HEK293 (cell line): ENCODE data around the gene DCST2.

Experiments
- HOXA7 ChIP-seq: sonication (generic); formaldehyde crosslinking; IDR thresholded peaks from 2 replicates; pipeline ENCODE4 v1.8.1; 2022; ENCODE audit warnings: missing genetic modification reagents, borderline replicate concordance
- ZBTB1 ChIP-seq: fragments of 450-650 bp; formaldehyde crosslinking; IDR thresholded peaks from 2 replicates; pipeline ENCODE4 v1.5.1; 2016; ENCODE audit warnings: missing biosample characterization, missing genetic modification characterization
- ZBTB21 ChIP-seq: fragments of 450-650 bp; formaldehyde crosslinking; IDR thresholded peaks from 2 replicates; pipeline ENCODE4 v1.5.1; 2017; ENCODE audit warnings: missing biosample characterization, missing genetic modification characterization
- ZNF549 ChIP-seq: fragments of 450-650 bp; IDR thresholded peaks from 2 replicates; pipeline ENCODE4 v1.5.1; 2018; ENCODE audit warnings: missing biosample characterization, missing genetic modification characterization, mild to moderate bottlenecking, inconsistent platforms, moderate library complexity
- ZNF670 ChIP-seq: fragments of 450-650 bp; formaldehyde crosslinking; IDR thresholded peaks from 2 replicates; pipeline ENCODE4 v1.5.1; 2016; ENCODE audit warnings: missing biosample characterization, missing genetic modification characterization, low read depth
- TF ChIP-seq, protein P1 (sequence below): fragments of 450-650 bp; formaldehyde crosslinking; IDR thresholded peaks from 2 replicates; pipeline ENCODE4 v1.5.1; 2016; ENCODE audit warnings: missing biosample characterization, missing genetic modification characterization
- TF ChIP-seq, protein P2 (sequence below): fragments of 450-650 bp; formaldehyde crosslinking; IDR thresholded peaks from 2 replicates; pipeline ENCODE4 v1.5.1; 2016; ENCODE audit warnings: missing biosample characterization, missing genetic modification characterization
- TF ChIP-seq, protein P3 (sequence below): fragments of 450-650 bp; formaldehyde crosslinking; IDR thresholded peaks from 2 replicates; pipeline ENCODE4 v1.5.1; 2016; ENCODE audit warnings: missing biosample characterization, missing genetic modification characterization
- TF ChIP-seq, protein P4 (sequence below): fragments of 450-650 bp; formaldehyde crosslinking; IDR thresholded peaks from 2 replicates; pipeline ENCODE4 v1.5.1; 2016; ENCODE audit warnings: missing biosample characterization, missing genetic modification characterization
- TF ChIP-seq, protein P5 (sequence below): fragments of 450-650 bp; formaldehyde crosslinking; IDR thresholded peaks from 2 replicates; pipeline ENCODE4 v1.5.1; 2016; ENCODE audit warnings: missing biosample characterization, missing genetic modification characterization

DNA sequence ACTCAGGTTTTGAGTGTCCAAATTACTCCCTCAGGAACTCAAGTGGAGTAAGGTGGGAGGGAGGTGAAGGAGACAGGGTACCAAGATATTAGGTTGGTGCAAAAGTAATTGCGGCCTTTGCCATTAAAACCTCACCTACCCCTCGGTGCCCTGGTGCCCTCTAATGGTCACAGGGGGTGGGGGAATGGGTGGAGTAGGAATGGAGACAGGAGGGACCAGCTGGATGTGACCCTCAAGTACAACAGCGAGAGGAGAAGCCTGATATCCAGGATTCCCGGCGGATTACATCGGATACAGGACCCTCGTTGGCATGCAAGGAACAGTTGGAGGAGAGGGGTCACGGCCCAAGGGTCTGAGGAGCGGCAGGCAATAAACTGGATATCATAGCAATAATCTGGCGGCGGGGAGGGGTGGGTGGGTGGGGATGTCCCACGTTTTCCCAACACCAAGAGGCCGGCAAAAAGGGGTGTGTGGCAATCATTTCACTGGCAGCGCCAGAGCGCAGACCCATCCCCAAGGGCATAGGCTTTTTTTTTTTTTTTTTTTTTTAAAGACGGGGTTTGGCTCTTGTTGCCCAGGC lies 35.3 kb downstream of the DCST2 start:
- TF ChIP-seq, protein P1, sequence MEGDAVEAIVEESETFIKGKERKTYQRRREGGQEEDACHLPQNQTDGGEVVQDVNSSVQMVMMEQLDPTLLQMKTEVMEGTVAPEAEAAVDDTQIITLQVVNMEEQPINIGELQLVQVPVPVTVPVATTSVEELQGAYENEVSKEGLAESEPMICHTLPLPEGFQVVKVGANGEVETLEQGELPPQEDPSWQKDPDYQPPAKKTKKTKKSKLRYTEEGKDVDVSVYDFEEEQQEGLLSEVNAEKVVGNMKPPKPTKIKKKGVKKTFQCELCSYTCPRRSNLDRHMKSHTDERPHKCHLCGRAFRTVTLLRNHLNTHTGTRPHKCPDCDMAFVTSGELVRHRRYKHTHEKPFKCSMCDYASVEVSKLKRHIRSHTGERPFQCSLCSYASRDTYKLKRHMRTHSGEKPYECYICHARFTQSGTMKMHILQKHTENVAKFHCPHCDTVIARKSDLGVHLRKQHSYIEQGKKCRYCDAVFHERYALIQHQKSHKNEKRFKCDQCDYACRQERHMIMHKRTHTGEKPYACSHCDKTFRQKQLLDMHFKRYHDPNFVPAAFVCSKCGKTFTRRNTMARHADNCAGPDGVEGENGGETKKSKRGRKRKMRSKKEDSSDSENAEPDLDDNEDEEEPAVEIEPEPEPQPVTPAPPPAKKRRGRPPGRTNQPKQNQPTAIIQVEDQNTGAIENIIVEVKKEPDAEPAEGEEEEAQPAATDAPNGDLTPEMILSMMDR (tag by site-specific recombination), result no peak
- TF ChIP-seq, protein P2, sequence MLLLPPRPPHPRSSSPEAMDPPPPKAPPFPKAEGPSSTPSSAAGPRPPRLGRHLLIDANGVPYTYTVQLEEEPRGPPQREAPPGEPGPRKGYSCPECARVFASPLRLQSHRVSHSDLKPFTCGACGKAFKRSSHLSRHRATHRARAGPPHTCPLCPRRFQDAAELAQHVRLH (tag by site-specific recombination), result no peak
- no peak for TF ChIP-seq ZNF549 (tag by site-specific recombination)
- TF ChIP-seq ZBTB1, result no peak
- TF ChIP-seq ZNF670 (tag by site-specific recombination), result no peak
- TF ChIP-seq HOXA7 (CRISPR knock-in tag), result no peak
- TF ChIP-seq, protein P3, sequence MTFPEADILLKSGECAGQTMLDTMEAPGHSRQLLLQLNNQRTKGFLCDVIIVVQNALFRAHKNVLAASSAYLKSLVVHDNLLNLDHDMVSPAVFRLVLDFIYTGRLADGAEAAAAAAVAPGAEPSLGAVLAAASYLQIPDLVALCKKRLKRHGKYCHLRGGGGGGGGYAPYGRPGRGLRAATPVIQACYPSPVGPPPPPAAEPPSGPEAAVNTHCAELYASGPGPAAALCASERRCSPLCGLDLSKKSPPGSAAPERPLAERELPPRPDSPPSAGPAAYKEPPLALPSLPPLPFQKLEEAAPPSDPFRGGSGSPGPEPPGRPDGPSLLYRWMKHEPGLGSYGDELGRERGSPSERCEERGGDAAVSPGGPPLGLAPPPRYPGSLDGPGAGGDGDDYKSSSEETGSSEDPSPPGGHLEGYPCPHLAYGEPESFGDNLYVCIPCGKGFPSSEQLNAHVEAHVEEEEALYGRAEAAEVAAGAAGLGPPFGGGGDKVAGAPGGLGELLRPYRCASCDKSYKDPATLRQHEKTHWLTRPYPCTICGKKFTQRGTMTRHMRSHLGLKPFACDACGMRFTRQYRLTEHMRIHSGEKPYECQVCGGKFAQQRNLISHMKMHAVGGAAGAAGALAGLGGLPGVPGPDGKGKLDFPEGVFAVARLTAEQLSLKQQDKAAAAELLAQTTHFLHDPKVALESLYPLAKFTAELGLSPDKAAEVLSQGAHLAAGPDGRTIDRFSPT (tag by site-specific recombination), result no peak
- TF ChIP-seq, protein P4, sequence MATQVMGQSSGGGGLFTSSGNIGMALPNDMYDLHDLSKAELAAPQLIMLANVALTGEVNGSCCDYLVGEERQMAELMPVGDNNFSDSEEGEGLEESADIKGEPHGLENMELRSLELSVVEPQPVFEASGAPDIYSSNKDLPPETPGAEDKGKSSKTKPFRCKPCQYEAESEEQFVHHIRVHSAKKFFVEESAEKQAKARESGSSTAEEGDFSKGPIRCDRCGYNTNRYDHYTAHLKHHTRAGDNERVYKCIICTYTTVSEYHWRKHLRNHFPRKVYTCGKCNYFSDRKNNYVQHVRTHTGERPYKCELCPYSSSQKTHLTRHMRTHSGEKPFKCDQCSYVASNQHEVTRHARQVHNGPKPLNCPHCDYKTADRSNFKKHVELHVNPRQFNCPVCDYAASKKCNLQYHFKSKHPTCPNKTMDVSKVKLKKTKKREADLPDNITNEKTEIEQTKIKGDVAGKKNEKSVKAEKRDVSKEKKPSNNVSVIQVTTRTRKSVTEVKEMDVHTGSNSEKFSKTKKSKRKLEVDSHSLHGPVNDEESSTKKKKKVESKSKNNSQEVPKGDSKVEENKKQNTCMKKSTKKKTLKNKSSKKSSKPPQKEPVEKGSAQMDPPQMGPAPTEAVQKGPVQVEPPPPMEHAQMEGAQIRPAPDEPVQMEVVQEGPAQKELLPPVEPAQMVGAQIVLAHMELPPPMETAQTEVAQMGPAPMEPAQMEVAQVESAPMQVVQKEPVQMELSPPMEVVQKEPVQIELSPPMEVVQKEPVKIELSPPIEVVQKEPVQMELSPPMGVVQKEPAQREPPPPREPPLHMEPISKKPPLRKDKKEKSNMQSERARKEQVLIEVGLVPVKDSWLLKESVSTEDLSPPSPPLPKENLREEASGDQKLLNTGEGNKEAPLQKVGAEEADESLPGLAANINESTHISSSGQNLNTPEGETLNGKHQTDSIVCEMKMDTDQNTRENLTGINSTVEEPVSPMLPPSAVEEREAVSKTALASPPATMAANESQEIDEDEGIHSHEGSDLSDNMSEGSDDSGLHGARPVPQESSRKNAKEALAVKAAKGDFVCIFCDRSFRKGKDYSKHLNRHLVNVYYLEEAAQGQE (tag by site-specific recombination), result no peak
- TF ChIP-seq, protein P5, sequence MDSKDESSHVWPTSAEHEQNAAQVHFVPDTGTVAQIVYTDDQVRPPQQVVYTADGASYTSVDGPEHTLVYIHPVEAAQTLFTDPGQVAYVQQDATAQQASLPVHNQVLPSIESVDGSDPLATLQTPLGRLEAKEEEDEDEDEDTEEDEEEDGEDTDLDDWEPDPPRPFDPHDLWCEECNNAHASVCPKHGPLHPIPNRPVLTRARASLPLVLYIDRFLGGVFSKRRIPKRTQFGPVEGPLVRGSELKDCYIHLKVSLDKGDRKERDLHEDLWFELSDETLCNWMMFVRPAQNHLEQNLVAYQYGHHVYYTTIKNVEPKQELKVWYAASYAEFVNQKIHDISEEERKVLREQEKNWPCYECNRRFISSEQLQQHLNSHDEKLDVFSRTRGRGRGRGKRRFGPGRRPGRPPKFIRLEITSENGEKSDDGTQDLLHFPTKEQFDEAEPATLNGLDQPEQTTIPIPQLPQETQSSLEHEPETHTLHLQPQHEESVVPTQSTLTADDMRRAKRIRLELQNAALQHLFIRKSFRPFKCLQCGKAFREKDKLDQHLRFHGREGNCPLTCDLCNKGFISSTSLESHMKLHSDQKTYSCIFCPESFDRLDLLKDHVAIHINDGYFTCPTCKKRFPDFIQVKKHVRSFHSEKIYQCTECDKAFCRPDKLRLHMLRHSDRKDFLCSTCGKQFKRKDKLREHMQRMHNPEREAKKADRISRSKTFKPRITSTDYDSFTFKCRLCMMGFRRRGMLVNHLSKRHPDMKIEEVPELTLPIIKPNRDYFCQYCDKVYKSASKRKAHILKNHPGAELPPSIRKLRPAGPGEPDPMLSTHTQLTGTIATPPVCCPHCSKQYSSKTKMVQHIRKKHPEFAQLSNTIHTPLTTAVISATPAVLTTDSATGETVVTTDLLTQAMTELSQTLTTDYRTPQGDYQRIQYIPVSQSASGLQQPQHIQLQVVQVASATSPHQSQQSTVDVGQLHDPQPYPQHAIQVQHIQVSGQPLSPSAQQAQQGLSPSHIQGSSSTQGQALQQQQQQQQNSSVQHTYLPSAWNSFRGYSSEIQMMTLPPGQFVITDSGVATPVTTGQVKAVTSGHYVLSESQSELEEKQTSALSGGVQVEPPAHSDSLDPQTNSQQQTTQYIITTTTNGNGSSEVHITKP, result no peak
- TF ChIP-seq ZBTB21, result no peak
